ENCODE measurements around the gene HIGD2A. TPM values are rescaled to one million over a fixed set of nuclear protein-coding genes. Genes with fewer than 3 reads are reported as not detected.

Gene HIGD2A
- 129 and 143 TPM in 2 replicates for total RNA-seq (2014; rRNA removed; shearing (Covaris generic); ENCODE audit: low replicate concordance)

DNA sequence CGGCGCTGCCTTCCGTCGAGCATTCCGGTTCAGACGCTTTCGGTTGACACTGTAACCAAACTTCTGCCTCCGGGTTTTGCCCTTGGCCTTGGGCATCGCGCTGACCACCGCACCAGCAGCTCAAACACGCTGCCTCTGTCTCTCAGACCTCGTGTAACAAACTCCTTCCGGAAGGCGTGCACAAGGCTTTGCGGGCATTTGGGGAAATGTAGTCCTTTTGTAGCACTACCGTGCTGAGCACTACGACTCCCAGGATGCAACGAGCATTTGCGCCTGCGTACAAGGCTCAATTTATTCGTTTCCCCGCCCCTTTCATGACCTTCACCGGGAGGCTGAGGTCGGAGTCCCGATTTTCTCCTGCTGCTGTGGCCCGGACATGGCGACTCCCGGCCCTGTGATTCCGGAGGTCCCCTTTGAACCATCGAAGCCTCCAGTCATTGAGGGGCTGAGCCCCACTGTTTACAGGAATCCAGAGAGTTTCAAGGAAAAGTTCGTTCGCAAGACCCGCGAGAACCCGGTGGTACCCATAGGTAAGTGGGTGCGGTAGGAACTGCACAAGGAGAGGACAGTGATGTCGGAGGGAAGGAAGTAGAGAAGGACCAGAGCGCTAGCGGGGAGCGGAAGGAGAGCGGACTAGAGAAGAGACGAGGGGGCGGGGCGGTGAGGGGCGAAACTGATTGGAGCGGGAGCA, at the start of gene HIGD2A, which contains the start of gene NOP16:
Gene HIGD2A, plus strand, starts transcription at position 308 of the 691 bp plus-strand sequence. Its CDS starts 69 bp downstream, at position 377.
Gene NOP16, minus strand, starts transcription at position 155 of the 691 bp plus-strand sequence. Its CDS starts 59 bp downstream, at position 96.
- DNase-seq (ENCODE audit: low read depth), result peak; percentile 98
- in situ Hi-C loops (cut with HindIII; ENCODE audit: low pct_unique_long_range_greater_than_20kb, low sequenced_read_pairs), result no loop called here

DNA sequence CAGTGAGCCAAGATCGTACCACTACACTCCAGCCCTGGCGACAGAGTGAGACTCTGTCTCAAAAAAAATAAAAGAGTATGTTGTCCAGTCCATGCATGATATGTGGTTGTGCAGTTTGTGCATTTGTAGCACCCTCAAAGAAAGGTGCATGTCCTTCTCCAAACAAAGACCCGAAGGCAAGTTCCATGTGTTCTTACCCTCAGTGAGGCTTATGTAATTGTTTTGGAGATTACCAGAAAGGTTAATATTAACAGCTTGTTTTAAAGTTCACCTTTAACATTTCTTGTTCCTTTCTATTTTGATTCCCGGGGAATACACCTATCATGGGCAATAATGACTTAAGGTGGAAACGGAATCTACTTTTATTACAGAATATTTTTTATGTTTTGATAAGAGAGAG, 49.2 kb upstream of the HIGD2A start:
- in situ Hi-C loops (cut with HindIII; ENCODE audit: low pct_unique_long_range_greater_than_20kb, low sequenced_read_pairs), result no loop called here
- no peak for DNase-seq (ENCODE audit: low read depth)

GRCh38 chr5:176341325-176342157, 47.0 kb upstream of the HIGD2A start:
- DNase-seq (ENCODE audit: low read depth), result no peak
- in situ Hi-C loops (cut with HindIII; ENCODE audit: low pct_unique_long_range_greater_than_20kb, low sequenced_read_pairs), result no loop called here

DNA sequence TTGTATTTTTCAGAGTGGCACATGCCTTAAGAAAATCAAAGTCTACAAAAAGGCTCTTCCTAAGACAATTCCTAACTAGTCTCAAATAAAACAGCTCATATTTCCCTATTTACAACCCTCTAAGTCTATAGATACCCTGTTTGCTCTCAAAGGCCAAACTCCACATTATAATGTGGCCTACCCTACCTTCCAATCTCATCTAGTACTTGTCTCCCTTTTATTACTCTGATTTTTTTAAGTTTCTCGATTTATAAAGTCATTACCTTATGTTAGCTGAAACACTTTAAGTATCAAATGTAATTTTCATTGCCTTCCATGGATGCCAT, 46.4 kb upstream of the HIGD2A start:
- no peak for DNase-seq (ENCODE audit: low read depth)
- in situ Hi-C loops (cut with HindIII; ENCODE audit: low pct_unique_long_range_greater_than_20kb, low sequenced_read_pairs), result no loop called here

DNA sequence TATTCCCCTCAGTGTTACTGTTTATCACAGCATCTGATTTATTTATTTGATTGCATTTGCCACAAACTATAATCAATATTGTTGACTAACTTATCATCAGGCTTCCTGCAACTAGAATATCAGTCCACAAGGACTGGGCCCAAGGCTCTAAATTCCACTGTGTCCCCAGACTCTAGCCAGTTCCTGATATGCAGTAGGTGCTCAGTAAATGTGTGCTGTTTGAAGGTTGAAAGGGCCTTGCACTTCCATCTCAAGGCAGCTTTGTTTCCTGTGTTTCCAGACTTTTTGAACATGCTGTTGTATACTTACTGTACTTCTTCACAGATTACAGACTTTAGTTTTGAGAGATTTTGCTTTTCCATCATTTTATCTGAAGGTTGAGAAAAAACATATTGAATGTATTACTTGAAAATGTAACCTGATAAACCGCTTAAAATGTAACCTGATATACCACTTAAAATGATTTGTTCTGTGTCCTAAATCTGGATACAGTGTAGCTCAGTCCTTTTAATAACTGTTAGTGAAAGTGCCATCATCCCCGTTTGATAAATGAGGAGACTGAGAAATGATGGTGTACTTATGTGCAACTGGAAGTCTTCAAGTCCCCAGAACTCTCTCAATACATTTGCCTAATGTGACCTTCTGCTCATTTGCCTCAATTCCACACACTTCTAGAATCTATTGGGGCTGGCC, 45.6 kb upstream of the HIGD2A start:
- DNase-seq (ENCODE audit: low read depth), result no peak
- in situ Hi-C loops (cut with HindIII; ENCODE audit: low pct_unique_long_range_greater_than_20kb, low sequenced_read_pairs), result no loop called here

- DNase-seq (ENCODE audit: low read depth), result no peak
- in situ Hi-C loops (cut with HindIII; ENCODE audit: low pct_unique_long_range_greater_than_20kb, low sequenced_read_pairs), result no loop called here
Measured at GRCh38 chr5:176350416-176350815, 38.1 kb upstream of the HIGD2A start.

- in situ Hi-C loops (cut with HindIII; ENCODE audit: low pct_unique_long_range_greater_than_20kb, low sequenced_read_pairs), result no loop called here
- DNase-seq (ENCODE audit: low read depth), result peak; percentile 11
Measured at GRCh38 chr5:176352116-176352878, 36.3 kb upstream of the HIGD2A start.

DNA sequence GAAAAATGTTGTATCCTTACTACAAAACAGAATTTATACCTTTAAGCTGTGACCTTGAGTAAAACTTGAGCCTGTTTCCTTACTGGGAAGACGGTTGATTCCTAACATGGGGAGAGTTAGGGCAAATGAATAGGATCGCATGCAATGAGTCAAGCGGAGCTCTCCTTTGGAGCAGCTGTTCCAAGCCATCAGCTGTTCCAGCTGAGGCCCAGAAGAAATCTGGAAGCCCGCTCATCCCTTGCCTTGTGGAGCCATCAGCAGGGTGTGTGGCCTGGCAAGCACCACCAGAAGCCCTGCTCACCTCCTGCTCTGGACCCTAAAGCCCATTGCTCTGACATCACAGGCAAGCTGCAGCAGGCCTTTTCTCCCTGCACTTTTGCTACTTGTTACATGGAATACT, 35.0 kb upstream of the HIGD2A start:
- in situ Hi-C loops (cut with HindIII; ENCODE audit: low pct_unique_long_range_greater_than_20kb, low sequenced_read_pairs), result no loop called here
- DNase-seq (ENCODE audit: low read depth), result no peak

DNA sequence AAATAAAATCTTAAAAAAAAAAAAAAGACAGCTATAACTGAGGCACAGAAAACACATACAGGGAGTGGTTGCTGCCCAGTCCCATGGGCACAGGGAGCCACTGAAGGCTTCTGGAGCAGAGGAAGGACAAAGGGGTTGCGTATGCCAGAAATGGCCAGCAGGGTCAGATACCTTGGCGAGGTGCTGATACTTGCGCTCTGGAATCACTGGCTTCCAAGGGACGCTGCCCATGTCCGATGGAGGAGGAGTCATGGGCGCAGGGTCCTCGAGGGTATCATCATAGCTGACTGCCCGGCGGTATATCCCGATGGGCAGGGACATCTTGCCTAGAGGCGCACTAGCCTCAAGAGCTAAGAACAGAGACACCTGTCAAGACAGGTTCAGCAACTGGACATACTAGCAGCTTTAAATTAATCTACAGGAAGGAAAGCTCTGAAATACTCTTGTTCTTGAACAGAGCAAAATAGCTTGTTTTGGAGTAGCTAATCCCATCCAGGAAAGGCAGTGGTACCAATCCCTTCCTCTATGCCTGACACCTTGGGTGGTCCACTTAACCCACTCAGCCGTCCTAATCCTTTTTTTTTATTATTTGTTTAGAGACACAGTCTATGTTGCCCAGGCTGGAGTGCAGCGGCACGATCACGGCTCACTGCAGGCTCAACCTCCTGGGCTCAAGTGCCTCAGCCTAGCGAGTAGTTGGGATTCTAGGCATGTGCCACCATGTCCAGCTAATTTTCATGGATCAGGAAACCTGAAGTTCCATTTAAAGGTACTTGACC, 33.0 kb upstream of the HIGD2A start:
- DNase-seq (ENCODE audit: low read depth), result no peak
- in situ Hi-C loops (cut with HindIII; ENCODE audit: low pct_unique_long_range_greater_than_20kb, low sequenced_read_pairs), result no loop called here

DNA sequence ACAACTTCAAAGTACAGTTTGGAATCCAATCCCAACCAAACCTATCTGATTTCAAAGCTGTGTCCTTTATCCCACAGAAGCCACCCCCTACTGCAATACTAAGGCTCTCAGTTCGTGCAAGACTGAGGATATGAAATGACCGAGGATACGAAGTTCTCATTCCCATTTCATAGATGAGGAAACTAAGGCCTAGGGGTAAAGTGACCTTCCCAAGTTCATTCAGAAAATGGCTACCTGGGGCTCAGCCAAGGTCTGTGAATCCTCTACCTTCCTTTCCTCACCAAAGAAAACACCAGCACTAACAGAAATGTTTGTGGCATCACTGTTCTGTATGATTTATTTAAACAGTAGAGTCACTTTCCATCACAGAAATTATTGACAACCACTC, 32.4 kb upstream of the HIGD2A start:
- DNase-seq (ENCODE audit: low read depth), result no peak
- in situ Hi-C loops (cut with HindIII; ENCODE audit: low pct_unique_long_range_greater_than_20kb, low sequenced_read_pairs), result no loop called here

- in situ Hi-C loops (cut with HindIII; ENCODE audit: low pct_unique_long_range_greater_than_20kb, low sequenced_read_pairs), result no loop called here
- no peak for DNase-seq (ENCODE audit: low read depth)
Measured at GRCh38 chr5:176359658-176360057, 28.9 kb upstream of the HIGD2A start.

GRCh38 chr5:176360894-176361436, 27.6 kb upstream of the HIGD2A start:
- in situ Hi-C loops (cut with HindIII; ENCODE audit: low pct_unique_long_range_greater_than_20kb, low sequenced_read_pairs), result no loop called here
- no peak for DNase-seq (ENCODE audit: low read depth)

DNA sequence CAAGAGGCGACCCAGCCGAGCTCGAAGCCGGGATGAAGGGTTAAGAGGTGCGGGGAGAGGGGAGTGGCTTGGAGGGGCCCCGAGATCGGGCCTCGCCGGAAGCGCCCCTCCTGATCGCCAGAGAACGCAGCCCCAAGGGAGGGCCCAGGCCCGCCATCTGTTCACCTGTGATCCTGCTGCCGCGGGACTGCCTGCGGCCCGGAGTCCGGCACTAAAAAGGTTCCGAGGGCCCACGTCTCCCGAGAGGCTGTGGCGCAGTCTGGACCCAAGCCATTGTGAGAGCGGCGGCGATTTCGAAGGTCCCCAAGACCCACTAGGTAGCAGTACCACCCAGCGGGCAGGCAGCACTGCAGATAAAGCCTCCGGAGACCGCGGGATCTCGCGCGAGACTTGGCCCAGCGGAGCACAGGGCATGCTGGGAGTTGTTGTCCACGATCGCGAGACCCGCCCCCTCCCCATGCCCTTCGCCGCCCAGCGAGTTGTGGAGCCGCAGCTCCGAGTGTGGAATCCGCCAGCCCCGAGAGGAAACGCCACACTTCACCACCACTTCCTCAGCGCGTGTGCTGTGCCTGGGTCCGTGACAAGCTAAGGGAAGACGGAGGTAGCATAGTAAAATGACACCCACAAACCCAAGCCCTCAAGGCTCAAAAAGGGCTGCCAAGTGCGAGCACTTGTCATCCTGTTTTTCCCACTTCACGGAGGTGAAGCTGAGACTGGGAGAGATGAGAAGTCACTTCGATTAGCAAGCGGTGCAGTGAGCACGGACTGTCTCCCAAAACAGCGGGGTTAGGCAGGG, 26.9 kb upstream of the HIGD2A start, which contains the start of gene KIAA1191:
Gene KIAA1191, minus strand, starts transcription at position 328 of the 796 bp plus-strand sequence. CDS start 2,256 bp downstream, outside the sequence.
- in situ Hi-C loops (cut with HindIII; ENCODE audit: low pct_unique_long_range_greater_than_20kb, low sequenced_read_pairs), result no loop called here
- peak; percentile 87 for DNase-seq (ENCODE audit: low read depth)

- DNase-seq (ENCODE audit: low read depth), result peak; percentile 11
- in situ Hi-C loops (cut with HindIII; ENCODE audit: low pct_unique_long_range_greater_than_20kb, low sequenced_read_pairs), result no loop called here
Measured at GRCh38 chr5:176362233-176362490, 26.4 kb upstream of the HIGD2A start.

- in situ Hi-C loops (cut with HindIII; ENCODE audit: low pct_unique_long_range_greater_than_20kb, low sequenced_read_pairs), result no loop called here
- no peak for DNase-seq (ENCODE audit: low read depth)
Measured at GRCh38 chr5:176364765-176365350, 23.7 kb upstream of the HIGD2A start.

Measured in Caki2 (cell line).